CD8-positive, alpha-beta memory T cell (primary cell): ENCODE data around the gene KLF1. TPM values are rescaled to one million over a fixed set of nuclear protein-coding genes. Genes with fewer than 3 reads are reported as not detected.

Source experiments
- CTCF ChIA-PET: fragments of 350-600 bp; sonication (Branson Sonifier 250); formaldehyde crosslinking; loops from one replicate; lab custom pipeline; 2021; ENCODE audit warnings: antibody characterized with exemption; lab: Charles Lee
- POLR2A ChIA-PET: fragments of 350-600 bp; sonication (Branson Sonifier 250); formaldehyde crosslinking; loops from one replicate; lab custom pipeline; 2021; ENCODE audit warnings: antibody characterized with exemption; lab: Charles Lee
- DNase-seq, 5 donors: peaks; one replicate each; pipeline versions ENCODE4 v3.0.0 to v3.0.0-alpha.2; 2020 to 2022; ENCODE audit warnings: mixed read lengths in 1 of 5
- H3K27ac ChIP-seq: one replicate; pipeline ENCODE4 v1.7.0; 2013; ENCODE audit warnings: low read depth, mild to moderate bottlenecking, low read length, moderate library complexity
- H3K27me3 ChIP-seq: 2 replicates; pipeline ENCODE4 v1.7.0; 2013; ENCODE audit warnings: low read length, mild to moderate bottlenecking; ENCODE audit not compliant: insufficient read depth, poor library complexity, severe bottlenecking
- H3K36me3 ChIP-seq: 2 replicates; pipeline ENCODE4 v1.7.0; 2013; ENCODE audit warnings: mild to moderate bottlenecking, low read length, moderate library complexity; ENCODE audit not compliant: insufficient read depth
- H3K4me1 ChIP-seq: 2 replicates; pipeline ENCODE4 v1.7.0; 2013; ENCODE audit warnings: mild to moderate bottlenecking, low read length, moderate library complexity; ENCODE audit not compliant: insufficient read depth
- H3K4me3 ChIP-seq: 2 replicates; pipeline ENCODE4 v1.7.0; 2013; ENCODE audit warnings: mild to moderate bottlenecking, low read length
- H3K9me3 ChIP-seq: 2 replicates; pipeline ENCODE4 v1.7.0; 2013; ENCODE audit warnings: mild to moderate bottlenecking, low read length
- H3K27ac Mint-ChIP-seq, 8 donors: one replicate each; pipeline ENCODE4 v1.8.0; 2020 to 2021; ENCODE audit warnings: mixed read lengths in 8 of 8, mild to moderate bottlenecking in 6 of 8, inconsistent platforms in 3 of 8, moderate library complexity in 3 of 8
- H3K27me3 Mint-ChIP-seq, 2 donors: one replicate each; pipeline ENCODE4 v1.8.0; 2020 to 2021; ENCODE audit warnings: mixed read lengths in 2 of 2, mild to moderate bottlenecking in 1 of 2, moderate library complexity in 1 of 2
- H3K36me3 Mint-ChIP-seq, 3 donors: one replicate each; pipeline ENCODE4 v1.8.0; 2020 to 2021; ENCODE audit warnings: mixed read lengths in 3 of 3, inconsistent platforms in 1 of 3, mild to moderate bottlenecking in 1 of 3
- H3K4me1 Mint-ChIP-seq, 3 donors: one replicate each; pipeline ENCODE4 v1.8.0; 2020 to 2021; ENCODE audit warnings: mixed read lengths in 3 of 3, inconsistent platforms in 1 of 3, mild to moderate bottlenecking in 1 of 3
- H3K4me3 Mint-ChIP-seq, 7 donors: one replicate each; pipeline ENCODE4 v1.8.0; 2020 to 2021; ENCODE audit warnings: mixed read lengths in 7 of 7, mild to moderate bottlenecking in 6 of 7, moderate library complexity in 4 of 7, inconsistent platforms in 2 of 7
- H3K9me3 Mint-ChIP-seq, 5 donors: one replicate each; pipeline ENCODE4 v1.8.0; 2020 to 2022; ENCODE audit warnings: mixed read lengths in 5 of 5, mild to moderate bottlenecking in 3 of 5, moderate library complexity in 2 of 5, inconsistent platforms in 1 of 5
- polyA plus RNA-seq: library from polyadenylated mRNA; unstranded; fragments of 300-500 nt; fragmentation: Illumina TruSeq; gene quantifications from one replicate; pipeline ENCODE4 v1.2.3, GENCODE V29; 2021
- total RNA-seq, 2 experiments: library from RNA; stranded (reverse); gene quantifications; one replicate each; pipeline ENCODE4 v1.2.3, GENCODE V29; 2021

The KLF1 gene
- total and polyA plus RNA-seq, 3 experiments from 2014 or later: 0.84 to 0.90 TPM; not detected in 1

- peaks cover 0 to 2% of the 10 kb centered on the region in 2 donors for H3K27me3 Mint-ChIP-seq
- no peak overlapping the region for H3K4me3 ChIP-seq
- peaks cover 9 to 32% (median 11%) of the 10 kb centered on the region in 3 donors for H3K36me3 Mint-ChIP-seq
- ChIA-PET CTCF (interaction anchor here (1.1 to 2.4 kb wide), 4 partner anchors 12 to 106 kb away, joined by 3 to 7 read pairs (median 4); no protein-coding TSS in a partner anchor), POLR2A (no interaction called here)
- peaks cover 10% of the 10 kb centered on the region for H3K36me3 ChIP-seq
- no peaks in the 10 kb centered on the region for H3K4me1 ChIP-seq
- peak overlapping the region in 3 of 8 donors; percentile 15 to 54 (median 29) for H3K27ac Mint-ChIP-seq
- peak; percentile 29 to 75 (median 53) for DNase-seq
- H3K4me1 Mint-ChIP-seq: peaks cover 5 to 8% (median 6%) of the 10 kb centered on the region in 3 donors
- H3K4me3 Mint-ChIP-seq: peak overlapping the region in 6 of 7 donors; percentile 23 to 56 (median 48)
- H3K27ac ChIP-seq: no peak overlapping the region
- H3K9me3 Mint-ChIP-seq: no peaks in the 10 kb centered on the region
- H3K9me3 ChIP-seq: no peaks in the 10 kb centered on the region
- no peaks in the 10 kb centered on the region for H3K27me3 ChIP-seq
Measured at GRCh38 chr19:12872941-12873890, 13.8 kb downstream of the KLF1 start.

- ChIA-PET CTCF (interaction anchor here (0.8 to 2.4 kb wide), 3 partner anchors 8 to 105 kb away, joined by 3 to 7 read pairs (median 4); no protein-coding TSS in a partner anchor), POLR2A (no interaction called here)
- peaks cover 9 to 27% (median 11%) of the 10 kb centered on the region in 3 donors for H3K36me3 Mint-ChIP-seq
- peak in 1 of 5 donors; percentile 20 for DNase-seq
- Histone ChIP-seq H3K27me3 (no peaks in the 10 kb centered on the region), H3K36me3 (peaks cover 4% of the 10 kb centered on the region), H3K4me3 (no peak overlapping the region), H3K4me1 (peaks cover 6% of the 10 kb centered on the region), H3K27ac (no peak overlapping the region), H3K9me3 (no peaks in the 10 kb centered on the region)
- no peaks in the 10 kb centered on the region for H3K9me3 Mint-ChIP-seq
- peak overlapping the region in 1 of 8 donors; percentile 44 for H3K27ac Mint-ChIP-seq
- H3K4me1 Mint-ChIP-seq: peaks cover 6 to 9% (median 7%) of the 10 kb centered on the region in 3 donors
- H3K27me3 Mint-ChIP-seq: peaks cover 0 to 2% of the 10 kb centered on the region in 2 donors
- peak overlapping the region in 2 of 7 donors; percentile 36 to 43 for H3K4me3 Mint-ChIP-seq
Measured at GRCh38 chr19:12872255-12872654, 14.7 kb downstream of the KLF1 start.

- Histone ChIP-seq H3K4me3 (no peak overlapping the region), H3K27me3 (no peaks in the 10 kb centered on the region), H3K4me1 (peaks cover 8% of the 10 kb centered on the region), H3K27ac (no peak overlapping the region), H3K9me3 (no peaks in the 10 kb centered on the region), H3K36me3 (peaks cover 4% of the 10 kb centered on the region)
- Mint-ChIP-seq H3K36me3 (peaks cover 9 to 24% (median 11%) of the 10 kb centered on the region in 3 donors), H3K4me1 (peaks cover 9 to 14% (median 12%) of the 10 kb centered on the region in 3 donors), H3K27ac (no peak overlapping the region), H3K4me3 (no peak overlapping the region), H3K9me3 (no peaks in the 10 kb centered on the region), H3K27me3 (peaks cover 2 to 5% of the 10 kb centered on the region in 2 donors)
- DNase-seq: no peak
- ChIA-PET CTCF (interaction anchor here (0.8 to 3.5 kb wide), 2 partner anchors 8 to 106 kb away, joined by 3 to 12 read pairs; no protein-coding TSS in a partner anchor), POLR2A (interaction anchor here (0.6 kb wide), 1 partner anchor 19 kb away, joined by 3 read pairs; no protein-coding TSS in a partner anchor)
Measured at GRCh38 chr19:12871681-12872080, 15.3 kb downstream of the KLF1 start.

- peaks cover 2 to 18% of the 10 kb centered on the region in 2 donors for H3K27me3 Mint-ChIP-seq
- H3K27ac ChIP-seq: no peak overlapping the region
- H3K4me1 Mint-ChIP-seq: peaks cover 9 to 14% (median 11%) of the 10 kb centered on the region in 3 donors
- peaks cover 8% of the 10 kb centered on the region for H3K4me1 ChIP-seq
- no peak overlapping the region for H3K4me3 ChIP-seq
- ChIA-PET CTCF (interaction anchor here (3.5 kb wide), 1 partner anchor 103 kb away, joined by 12 read pairs; no protein-coding TSS in a partner anchor), POLR2A (no interaction called here)
- H3K9me3 Mint-ChIP-seq: no peaks in the 10 kb centered on the region
- H3K27ac Mint-ChIP-seq: peak overlapping the region in 1 of 8 donors; percentile 74
- no peak for DNase-seq
- H3K9me3 ChIP-seq: no peaks in the 10 kb centered on the region
- no peaks in the 10 kb centered on the region for H3K36me3 ChIP-seq
- peaks cover 5 to 7% (median 6%) of the 10 kb centered on the region in 3 donors for H3K36me3 Mint-ChIP-seq
- peak overlapping the region in 3 of 7 donors; percentile 33 to 54 (median 52) for H3K4me3 Mint-ChIP-seq
- H3K27me3 ChIP-seq: no peaks in the 10 kb centered on the region
Measured at GRCh38 chr19:12868540-12869112, 18.4 kb downstream of the KLF1 start.

- no peaks in the 10 kb centered on the region for H3K9me3 Mint-ChIP-seq
- Histone ChIP-seq H3K4me1 (peaks cover 8% of the 10 kb centered on the region), H3K27me3 (no peaks in the 10 kb centered on the region), H3K36me3 (no peaks in the 10 kb centered on the region), H3K9me3 (no peaks in the 10 kb centered on the region), H3K4me3 (peak overlapping the region; percentile 76), H3K27ac (peak overlapping the region; percentile 38)
- peaks cover 3 to 7% (median 6%) of the 10 kb centered on the region in 3 donors for H3K36me3 Mint-ChIP-seq
- DNase-seq: peak; percentile 41 to 78 (median 58)
- peak overlapping the region in 6 of 7 donors; percentile 49 to 81 (median 68) for H3K4me3 Mint-ChIP-seq
- H3K27me3 Mint-ChIP-seq: peaks cover 0 to 23% of the 10 kb centered on the region in 2 donors
- peaks cover 9 to 14% (median 11%) of the 10 kb centered on the region in 3 donors for H3K4me1 Mint-ChIP-seq
- H3K27ac Mint-ChIP-seq: peak overlapping the region in 3 of 8 donors; percentile 66 to 79 (median 78)
- POLR2A ChIA-PET: no interaction called here
- CTCF ChIA-PET: no interaction called here
Measured at GRCh38 chr19:12867120-12868099, 19.6 kb downstream of the KLF1 start.

- no peaks in the 10 kb centered on the region for H3K36me3 Mint-ChIP-seq
- H3K9me3 Mint-ChIP-seq: no peaks in the 10 kb centered on the region
- peaks cover 0 to 26% of the 10 kb centered on the region in 2 donors for H3K27me3 Mint-ChIP-seq
- H3K9me3 ChIP-seq: no peaks in the 10 kb centered on the region
- no peak for DNase-seq
- peak overlapping the region in 5 of 7 donors; percentile 53 to 73 (median 66) for H3K4me3 Mint-ChIP-seq
- H3K27ac ChIP-seq: no peak overlapping the region
- no peak overlapping the region for H3K4me3 ChIP-seq
- H3K36me3 ChIP-seq: no peaks in the 10 kb centered on the region
- CTCF ChIA-PET: no interaction called here
- H3K4me1 ChIP-seq: peaks cover 8% of the 10 kb centered on the region
- peaks cover 4 to 11% (median 6%) of the 10 kb centered on the region in 3 donors for H3K4me1 Mint-ChIP-seq
- H3K27me3 ChIP-seq: no peaks in the 10 kb centered on the region
- POLR2A ChIA-PET: no interaction called here
- H3K27ac Mint-ChIP-seq: peak overlapping the region in 1 of 8 donors; percentile 70
Measured at GRCh38 chr19:12866416-12867119, 20.4 kb downstream of the KLF1 start.
